Astrocyte (in vitro differentiated cells and primary cell): ENCODE data around the gene CRACR2A.

Source experiments
- CTCF ChIP-seq: IDR thresholded peaks from 2 replicates; pipeline ENCODE4 v1.5.1; 2011; ENCODE audit warnings: low read depth, mild to moderate bottlenecking, inconsistent platforms, low read length, moderate library complexity; ENCODE audit not compliant: insufficient read depth
- EZH2 ChIP-seq: IDR thresholded peaks from 2 replicates; pipeline ENCODE4 v1.6.1; 2012; ENCODE audit warnings: mild to moderate bottlenecking, low read length, inconsistent platforms; ENCODE audit not compliant: insufficient read depth

- TF ChIP-seq CTCF (no peak), EZH2 (no peak)
These were observed 4.4 kb upstream of the CRACR2A start for GRCh38 chr12:3757261-3757660.
